Heart left ventricle (tissue), 16 donors: ENCODE results near the gene SRSF11. TPM values are rescaled to one million over a fixed set of nuclear protein-coding genes. Genes with fewer than 3 reads are reported as not detected.

ENCODE experiments used
- ATAC-seq, 4 donors: fragments of 200-7000 bp; cut with Tn5 transposase; one replicate each; pipeline ENCODE4 v1.9.1; 2020 to 2022; ENCODE audit warnings: moderate library complexity in 4 of 4, mild to moderate bottlenecking in 3 of 4, moderate number of reproducible peaks in 1 of 4
- DNase-seq, 5 donors: peaks; one replicate each; pipeline ENCODE4 v3.0.0-alpha.2; 2020
- H3K27ac ChIP-seq, 12 donors: fragments of 200-600 bp; sonication (generic) in 4 of 12; one replicate each; pipeline versions ENCODE4 v1.5.0 to v1.8.0; 2016 to 2022; ENCODE audit warnings: mild to moderate bottlenecking in 2 of 12
- H3K27me3 ChIP-seq, 9 donors: fragments of 200-600 bp; sonication (generic) in 2 of 9; one replicate each; pipeline versions ENCODE4 v1.5.1 to v1.8.0; 2016 to 2022; ENCODE audit warnings: mild to moderate bottlenecking in 3 of 9
- H3K36me3 ChIP-seq, 9 donors: fragments of 200-600 bp; sonication (generic) in 2 of 9; one replicate each; pipeline versions ENCODE4 v1.5.0 to v1.8.0; 2018 to 2022; ENCODE audit warnings: mild to moderate bottlenecking in 2 of 9
- H3K4me1 ChIP-seq, 12 donors: fragments of 200-600 bp; sonication (generic) in 4 of 12; one replicate each; pipeline versions ENCODE4 v1.5.0 to v1.8.0; 2016 to 2022; ENCODE audit warnings: mild to moderate bottlenecking in 3 of 12
- H3K4me3 ChIP-seq, 12 donors: fragments of 200-600 bp; sonication (generic) in 4 of 12; one replicate each; pipeline versions ENCODE4 v1.5.0 to v1.8.0; 2017 to 2022; ENCODE audit warnings: mild to moderate bottlenecking in 9 of 12, moderate library complexity in 4 of 12
- H3K9me3 ChIP-seq, 12 donors: fragments of 200-600 bp; sonication (generic) in 4 of 12; one replicate each; pipeline versions ENCODE4 v1.5.0 to v1.8.0; 2016 to 2022; ENCODE audit warnings: mild to moderate bottlenecking in 1 of 12
- CTCF ChIP-seq, 12 donors: fragments of 200-600 bp; sonication (generic) in 4 of 12; IDR thresholded peaks; one replicate each; pipeline versions ENCODE4 v1.5.0 to v1.8.0; 2018 to 2022; ENCODE audit warnings: antibody characterized with exemption in 12 of 12, mild to moderate bottlenecking in 5 of 12
- POLR2A ChIP-seq, 2 donors: fragments of 450-650 bp; IDR thresholded peaks; one replicate each; pipeline ENCODE4 v1.6.1; 2017; ENCODE audit warnings: antibody characterized with exemption in 2 of 2, mild to moderate bottlenecking in 2 of 2, moderate library complexity in 2 of 2
- WGBS, 4 donors: extraction: QIAGEN DNeasy Blood & Tissue Kit in 2 of 4; methylation state at CpG; one replicate each; pipeline versions ENCODE4 v1.1.5 to v1.1.7; 2013 to 2018; 5-methylcytosine and 5-hydroxymethylcytosine counted together
- intact Hi-C, 10 donors: fragments of 100-400 bp; cut with DNase I; formaldehyde crosslinking; loops; one replicate each; pipeline versions ENCODE4 v1.11.1 to v1.14.2; 2022
- polyA plus RNA-seq, 2 donors: library from polyadenylated mRNA; stranded (reverse); fragments of 200-250 nt; gene quantifications; one replicate each; pipeline ENCODE4 v1.2.3, GENCODE V29; 2013
- total RNA-seq, 9 donors: library from RNA; depleted of rRNA in 2 of 9; stranded (reverse); fragments of >200 nt in 2 of 9; fragmentation: NEBNext Ultra II Directional in 3 of 9; extraction: Animal tissue kit (Norgen Biotek cat#: 25700) in 3 of 9; gene quantifications; one replicate each; pipeline versions ENCODE4 v1.1.0 to v1.2.4, GENCODE V29; 2016 to 2023
- donor health status: ischemic (EF 13 %, LVEDD 7.1; RV severe dilation, severe dysfunction).
- donor health status: healthy with polysubstance abuse.
- donor health status: DM: no; HTN: yes; CAD: no.
- donor health status: DM: no; HTN: no; CAD: no.
- donor health status: ischemic (EF 25% LVEDD 6.9; RV normal size, moderate dysfunction).
- donor health status: ischemic (EF 25% LVEDD 5.7; RV mildly dilated, moderate dysfunction).
- donor health status: healthy.
- donor health status: DM: yes; HTN: yes; CAD: no.
- donor health status: ischemic (EF 35%, LVEDD 5.7; RV mildly dilated, moderate dysfunction).
- donor health status: nonischemic (EF 11% LVEDD 7.7; RV severe dilation, severe dysfunction).
- donor health status: DM: yes; HTN: yes; CAD: no.
- donor health status: PGD.
- donor health status: ischemic (EF 29% LVEDD 5.4; RV normal size, mild dysfunction).
- donor health status: nonischemic (EF 23%, LVEDD 6.1; RV moderate dilation, normal function).

Gene SRSF11
- total and polyA plus RNA-seq, 11 donors = 27.9 to 73.2 (median 53.6) TPM

- Histone ChIP-seq H3K4me1 (no peaks in the 10 kb centered on the region), H3K4me3 (no peak overlapping the region), H3K27me3 (no peaks in the 10 kb centered on the region), H3K36me3 (peaks cover 0 to 66% (median 40%) of the 10 kb centered on the region in 9 donors), H3K27ac (no peak overlapping the region), H3K9me3 (no peaks in the 10 kb centered on the region)
- DNase-seq = no peak
- WGBS, 4 donors = 72 to 92% (median 90%) methylated on average over 5 of the region's 5 CpGs
- no peak for ATAC-seq
- no peak for TF ChIP-seq POLR2A (IDR thresholded peaks at IDR 0.05)
- TF ChIP-seq CTCF (IDR thresholded peaks at IDR 0.05) = no peak
- intact Hi-C loops = no loop called here
These were observed 65.3 kb downstream of the SRSF11 start for GRCh38 chr1:70286453-70286852.

GRCh38 chr1:70288166-70288565 is 67.0 kb downstream of the SRSF11 start:
- Histone ChIP-seq H3K9me3 (no peaks in the 10 kb centered on the region), H3K27ac (no peak overlapping the region), H3K4me1 (no peaks in the 10 kb centered on the region), H3K27me3 (no peaks in the 10 kb centered on the region), H3K36me3 (peaks cover 0 to 67% (median 53%) of the 10 kb centered on the region in 9 donors), H3K4me3 (no peak overlapping the region)
- ATAC-seq (no peak), DNase-seq (no peak)
- intact Hi-C loops = no loop called here
- TF ChIP-seq CTCF (IDR thresholded peaks at IDR 0.05) (no peak), POLR2A (IDR thresholded peaks at IDR 0.05) (no peak)

- WGBS, 4 donors = 94 to 98% (median 96%) methylated on average over 1 of the region's 1 CpG
These were observed 69.0 kb downstream of the SRSF11 start for GRCh38 chr1:70290218-70290617.

GRCh38 chr1:70293186-70293843 is 72.1 kb downstream of the SRSF11 start:
- no peak overlapping the region for H3K27ac ChIP-seq
- no peak for TF ChIP-seq POLR2A (IDR thresholded peaks at IDR 0.05)
- no peak for TF ChIP-seq CTCF (IDR thresholded peaks at IDR 0.05)
- ATAC-seq (no peak), DNase-seq (no peak)
- no peaks in the 10 kb centered on the region for H3K27me3 ChIP-seq
- intact Hi-C loops = no loop called here
- peaks cover 0 to 94% (median 75%) of the 10 kb centered on the region in 9 donors for H3K36me3 ChIP-seq
- no peaks in the 10 kb centered on the region for H3K4me1 ChIP-seq
- no peak overlapping the region for H3K4me3 ChIP-seq
- H3K9me3 ChIP-seq = no peaks in the 10 kb centered on the region

More at GRCh38 chr1:70290218-70290617, 69.0 kb downstream of the SRSF11 start:
- H3K4me3 ChIP-seq = no peak overlapping the region
- peaks cover 0 to 83% (median 61%) of the 10 kb centered on the region in 9 donors for H3K36me3 ChIP-seq
- ATAC-seq = no peak
- no peaks in the 10 kb centered on the region for H3K9me3 ChIP-seq
- no peak overlapping the region for H3K27ac ChIP-seq
- intact Hi-C loops = no loop called here
- H3K27me3 ChIP-seq = no peaks in the 10 kb centered on the region
- no peaks in the 10 kb centered on the region for H3K4me1 ChIP-seq
- TF ChIP-seq POLR2A (IDR thresholded peaks at IDR 0.05) = no peak
- TF ChIP-seq CTCF (IDR thresholded peaks at IDR 0.05) = no peak
- no peak for DNase-seq
